ENCODE data around the gene CYSLTR2.
"Not testable (repeated sequence)": the region's sequence is repeated elsewhere in the genome, so short reads cannot be mapped to it uniquely, and the experiment has no call there.

CYSLTR2 gene

GRCh38 chr13:48696676-48697075 is 42.9 kb downstream of the CYSLTR2 start:
- not testable (repeated sequence) for DNase-seq

GRCh38 chr13:48707405-48707804 is 53.7 kb downstream of the CYSLTR2 start:
- DNase-seq: no peak

- no peak for DNase-seq
Measured at GRCh38 chr13:48708764-48709163, 55.0 kb downstream of the CYSLTR2 start.

GRCh38 chr13:48709213-48709612 is 55.5 kb downstream of the CYSLTR2 start:
- no peak for DNase-seq

GRCh38 chr13:48710160-48710559 is 56.4 kb downstream of the CYSLTR2 start:
- no peak for DNase-seq

- no peak for DNase-seq
Measured at GRCh38 chr13:48712141-48712540, 58.4 kb downstream of the CYSLTR2 start.

- DNase-seq: no peak
Measured at GRCh38 chr13:48715977-48716376, 62.2 kb downstream of the CYSLTR2 start.

- DNase-seq: no peak
Measured at GRCh38 chr13:48720621-48721020, 66.9 kb downstream of the CYSLTR2 start.

GRCh38 chr13:48723168-48723567 is 69.4 kb downstream of the CYSLTR2 start:
- DNase-seq: no peak

- no peak for DNase-seq
Measured at GRCh38 chr13:48725271-48725670, 71.5 kb downstream of the CYSLTR2 start.

GRCh38 chr13:48726711-48727110 is 73.0 kb downstream of the CYSLTR2 start:
- DNase-seq: no peak

- no peak for DNase-seq
Measured at GRCh38 chr13:48727241-48728011, 73.7 kb downstream of the CYSLTR2 start.

- no peak for DNase-seq
Measured at GRCh38 chr13:48728226-48728625, 74.5 kb downstream of the CYSLTR2 start.

GRCh38 chr13:48728876-48729275 is 75.1 kb downstream of the CYSLTR2 start:
- no peak for DNase-seq

- no peak for DNase-seq
Measured at GRCh38 chr13:48729856-48730255, 76.1 kb downstream of the CYSLTR2 start.

- no peak for DNase-seq
Measured at GRCh38 chr13:48731001-48731658, 77.4 kb downstream of the CYSLTR2 start.

- no peak for DNase-seq
Measured at GRCh38 chr13:48731957-48732569, 78.3 kb downstream of the CYSLTR2 start.

- no peak for DNase-seq
Measured at GRCh38 chr13:48733739-48734335, 80.1 kb downstream of the CYSLTR2 start.

GRCh38 chr13:48735571-48735970 is 81.8 kb downstream of the CYSLTR2 start:
- no peak for DNase-seq

- DNase-seq: no peak
Measured at GRCh38 chr13:48737689-48738088, 84.0 kb downstream of the CYSLTR2 start.

GRCh38 chr13:48738311-48738710 is 84.6 kb downstream of the CYSLTR2 start:
- DNase-seq: no peak

- no peak for DNase-seq
Measured at GRCh38 chr13:48739386-48739964, 85.7 kb downstream of the CYSLTR2 start.

- no peak for DNase-seq
Measured at GRCh38 chr13:48741377-48741776, 87.6 kb downstream of the CYSLTR2 start.

Data from NCI-H226 (cell line).